ENCODE data around the gene PAEP. TPM values are rescaled to one million over a fixed set of nuclear protein-coding genes. Genes with fewer than 3 reads are reported as not detected.
"Not testable (repeated sequence)": the region's sequence is repeated elsewhere in the genome, so short reads cannot be mapped to it uniquely, and the experiment has no call there.

The PAEP gene
- total and polyA plus RNA-seq, 4 donors, result 0.37 to 3.0 (median 0.98) TPM; not detected in 1

- Histone ChIP-seq H3K9ac (ENCODE audit: insufficient read depth in 1 of 2, low read length in 2 of 2) (no peak overlapping the region), H3K36me3 (ENCODE audit: control insufficient read depth in 4 of 4, insufficient read depth in 4 of 4, low read length in 4 of 4) (no peaks in the 10 kb centered on the region), H3K4me1 (ENCODE audit: control insufficient read depth in 5 of 5, insufficient read depth in 5 of 5, low read length in 5 of 5) (peaks cover 0 to 8% (median 0%) of the 10 kb centered on the region in 5 donors), H3K27ac (ENCODE audit: low read depth in 1 of 2, low read length in 1 of 2) (no peak overlapping the region), H3K4me3 (no peak overlapping the region), H3K9me3 (ENCODE audit: control insufficient read depth in 4 of 4, insufficient read depth in 3 of 4, low read length in 3 of 4) (no peaks in the 10 kb centered on the region), H3K27me3 (ENCODE audit: control insufficient read depth in 3 of 3, insufficient read depth in 3 of 3, low read length in 2 of 3) (no peaks in the 10 kb centered on the region)
- ATAC-seq (ENCODE audit: insufficient read depth, low FRiP score) (no peak), DNase-seq (no peak)
- no peak for TF ChIP-seq CTCF (IDR thresholded peaks at IDR 0.05; ENCODE audit: control extremely low read depth, extremely low read depth)
- WGBS, 2 donors, result 78 to 79% methylated on average over 28 of the region's 28 CpGs
These were observed 13.5 kb upstream of the PAEP start for GRCh38 chr9:135547756-135548736.

GRCh38 chr9:135549478-135550343 lies 11.8 kb upstream of the PAEP start:
- H3K36me3 ChIP-seq (ENCODE audit: control insufficient read depth in 4 of 4, insufficient read depth in 4 of 4, low read length in 4 of 4); H3K27me3 ChIP-seq (ENCODE audit: control insufficient read depth in 3 of 3, insufficient read depth in 3 of 3, low read length in 2 of 3); H3K4me1 ChIP-seq (ENCODE audit: control insufficient read depth in 5 of 5, insufficient read depth in 5 of 5, low read length in 5 of 5); H3K4me3 ChIP-seq; ATAC-seq (ENCODE audit: insufficient read depth, low FRiP score); H3K27ac ChIP-seq (ENCODE audit: low read depth in 1 of 2, low read length in 1 of 2); H3K9me3 ChIP-seq (ENCODE audit: control insufficient read depth in 4 of 4, insufficient read depth in 3 of 4, low read length in 3 of 4); DNase-seq; H3K9ac ChIP-seq (ENCODE audit: insufficient read depth in 1 of 2, low read length in 2 of 2): not testable (repeated sequence)
- 82 to 89% methylated on average over 24 to 28 of the region's 28 CpGs for WGBS, 2 donors

- Histone ChIP-seq H3K4me1 (ENCODE audit: control insufficient read depth in 5 of 5, insufficient read depth in 5 of 5, low read length in 5 of 5) (no peaks in the 10 kb centered on the region), H3K27me3 (ENCODE audit: control insufficient read depth in 3 of 3, insufficient read depth in 3 of 3, low read length in 2 of 3) (peaks cover 0 to 2% (median 0%) of the 10 kb centered on the region in 3 donors), H3K27ac (ENCODE audit: low read depth in 1 of 2, low read length in 1 of 2) (no peak overlapping the region), H3K4me3 (no peak overlapping the region), H3K9me3 (ENCODE audit: control insufficient read depth in 4 of 4, insufficient read depth in 3 of 4, low read length in 3 of 4) (no peaks in the 10 kb centered on the region), H3K36me3 (ENCODE audit: control insufficient read depth in 4 of 4, insufficient read depth in 4 of 4, low read length in 4 of 4) (no peaks in the 10 kb centered on the region), H3K9ac (ENCODE audit: insufficient read depth in 1 of 2, low read length in 2 of 2) (no peak overlapping the region)
- WGBS, 2 donors, result 78 to 84% methylated on average over 17 of the region's 17 CpGs
- ATAC-seq (ENCODE audit: insufficient read depth, low FRiP score) (no peak), DNase-seq (no peak)
- no peak for TF ChIP-seq CTCF (IDR thresholded peaks at IDR 0.05; ENCODE audit: control extremely low read depth, extremely low read depth)
These were observed 11.1 kb upstream of the PAEP start for GRCh38 chr9:135550344-135550918.
